GM23338 (cell line): ENCODE results near the gene AKNAD1. TPM values are rescaled to one million over a fixed set of nuclear protein-coding genes. Genes with fewer than 3 reads are reported as not detected.

Source experiments
- ATAC-seq: fragments of 200-7000 bp; cut with Tn5 transposase; 3 replicates; pipeline ENCODE4 v1.9.1; 2020
- DNase-seq: peaks from one replicate; pipeline ENCODE4 v3.0.0-alpha.2; 2015; ENCODE audit warnings: low spot score
- H2AFZ ChIP-seq: fragments of 200-600 bp; sonication (generic); 2 replicates; pipeline ENCODE4 v1.8.0; 2016; ENCODE audit warnings: antibody characterized with exemption, mild to moderate bottlenecking, moderate library complexity
- H3F3A ChIP-seq: fragments of 200-600 bp; sonication (generic); replicated peaks from 2 replicates; pipeline ENCODE4 v1.8.0; 2017; ENCODE audit warnings: antibody characterized with exemption, mixed run types, low read depth
- H3K27ac ChIP-seq: fragments of 200-600 bp; sonication (generic); 2 replicates; pipeline ENCODE4 v1.6.1; 2016; ENCODE audit warnings: low read depth
- H3K27me3 ChIP-seq: fragments of 200-600 bp; sonication (generic); 2 replicates; pipeline ENCODE4 v1.8.0; 2016; ENCODE audit warnings: mild to moderate bottlenecking, mixed run types, moderate library complexity; ENCODE audit not compliant: insufficient read depth
- H3K36me3 ChIP-seq: fragments of 200-600 bp; sonication (generic); 2 replicates; pipeline ENCODE4 v1.8.0; 2016; ENCODE audit warnings: mild to moderate bottlenecking; ENCODE audit not compliant: insufficient read depth
- H3K4me1 ChIP-seq: fragments of 200-600 bp; sonication (generic); 2 replicates; pipeline ENCODE4 v1.8.0; 2016; ENCODE audit warnings: mild to moderate bottlenecking, moderate library complexity; ENCODE audit not compliant: insufficient read depth
- H3K4me2 ChIP-seq: fragments of 200-600 bp; sonication (generic); 2 replicates; pipeline ENCODE4 v1.7.1; 2017; ENCODE audit warnings: mixed run types
- H3K4me3 ChIP-seq: fragments of 200-600 bp; sonication (generic); 2 replicates; pipeline ENCODE4 v1.6.1; 2016; ENCODE audit warnings: mixed run types
- H3K79me2 ChIP-seq: fragments of 200-600 bp; sonication (generic); replicated peaks from 2 replicates; pipeline ENCODE4 v1.8.0; 2017; ENCODE audit warnings: mild to moderate bottlenecking; ENCODE audit not compliant: insufficient read depth
- H3K9me2 ChIP-seq: fragments of 200-600 bp; sonication (generic); 2 replicates; pipeline ENCODE4 v1.8.0; 2017; ENCODE audit not compliant: insufficient read depth
- H4K20me1 ChIP-seq: fragments of 200-600 bp; sonication (generic); replicated peaks from 2 replicates; pipeline ENCODE4 v1.8.0; 2017; ENCODE audit warnings: mild to moderate bottlenecking; ENCODE audit not compliant: insufficient read depth
- H3K27ac Mint-ChIP-seq: 2 replicates; pipeline ENCODE4 v1.8.0; 2020; ENCODE audit warnings: inconsistent platforms, mild to moderate bottlenecking, moderate library complexity, mixed read lengths
- H3K27me3 Mint-ChIP-seq: 3 replicates; pipeline ENCODE4 v1.8.0; 2022; ENCODE audit warnings: low read depth, mild to moderate bottlenecking, moderate library complexity, mixed read lengths, inconsistent platforms; ENCODE audit not compliant: insufficient read depth, poor library complexity
- H3K36me3 Mint-ChIP-seq: 3 replicates; pipeline ENCODE4 v1.8.0; 2021; ENCODE audit warnings: low read depth, mild to moderate bottlenecking, inconsistent platforms, moderate library complexity, mixed read lengths
- H3K4me1 Mint-ChIP-seq: 3 replicates; pipeline ENCODE4 v1.8.0; 2020; ENCODE audit warnings: mild to moderate bottlenecking, inconsistent platforms, mixed read lengths
- H3K4me3 Mint-ChIP-seq: 3 replicates; pipeline ENCODE4 v1.8.0; 2021; ENCODE audit warnings: moderate library complexity, mild to moderate bottlenecking, inconsistent platforms, mixed read lengths
- H3K9me3 Mint-ChIP-seq: 3 replicates; pipeline ENCODE4 v1.8.0; 2020; ENCODE audit warnings: moderate library complexity, mild to moderate bottlenecking, inconsistent platforms, mixed read lengths
- CREB1 ChIP-seq: fragments of 250-450 bp; sonication (Bioruptor Pico); IDR thresholded peaks from 2 replicates; pipeline ENCODE4 v1.5.0; 2020; ENCODE audit warnings: low read depth, mild to moderate bottlenecking, moderate library complexity
- CTCF ChIP-seq, 2 experiments: fragments of 200-600 bp in 1 of 2; sonication (generic) in 1 of 2; conservative IDR thresholded peaks; 2 replicates each; pipeline versions ENCODE4 v1.5.1 to v1.6.1; 2016 to 2017; ENCODE audit warnings: antibody characterized with exemption in 2 of 2, low read depth in 2 of 2, mild to moderate bottlenecking in 2 of 2, moderate library complexity in 1 of 2
- EZH2 ChIP-seq: fragments of 200-600 bp; sonication (generic); IDR thresholded peaks from one replicate; pipeline ENCODE4 v1.8.0; 2017; ENCODE audit warnings: antibody characterized with exemption, mild to moderate bottlenecking, low read depth; ENCODE audit not compliant: unreplicated experiment
- EZH2phosphoT487 ChIP-seq: fragments of 200-600 bp; sonication (generic); IDR thresholded peaks from one replicate; pipeline ENCODE4 v1.8.1; 2018; ENCODE audit warnings: antibody characterized with exemption; ENCODE audit not compliant: unreplicated experiment
- POLR2AphosphoS5 ChIP-seq: IDR thresholded peaks from 2 replicates; pipeline ENCODE4 v1.6.1; 2016; ENCODE audit warnings: antibody characterized with exemption, low read depth
- ZNF114 ChIP-seq: fragments of 250-450 bp; sonication (Bioruptor Pico); IDR thresholded peaks from 2 replicates; pipeline ENCODE4 v1.5.0; 2020; ENCODE audit warnings: mild to moderate bottlenecking, moderate library complexity
- polyA plus RNA-seq: library from polyadenylated mRNA; unstranded; fragments of >200 nt; fragmentation: Nextera tagmentation; extraction: Ambion mirVana; gene quantifications from 2 replicates; pipeline ENCODE4 v1.2.1, GENCODE V29; 2016
- total RNA-seq: library from RNA; depleted of rRNA; stranded (reverse); fragments of >200 nt; shearing (Covaris generic); gene quantifications from 2 replicates; pipeline ENCODE4 v1.2.3, GENCODE V29; 2014
- TF ChIP-seq, protein P1 (sequence below): IDR thresholded peaks from 2 replicates; pipeline ENCODE4 v1.6.1; 2016; ENCODE audit warnings: antibody characterized with exemption

AKNAD1 gene
- total and polyA plus RNA-seq, 2 experiments from 2014 or later, result not detected

DNA sequence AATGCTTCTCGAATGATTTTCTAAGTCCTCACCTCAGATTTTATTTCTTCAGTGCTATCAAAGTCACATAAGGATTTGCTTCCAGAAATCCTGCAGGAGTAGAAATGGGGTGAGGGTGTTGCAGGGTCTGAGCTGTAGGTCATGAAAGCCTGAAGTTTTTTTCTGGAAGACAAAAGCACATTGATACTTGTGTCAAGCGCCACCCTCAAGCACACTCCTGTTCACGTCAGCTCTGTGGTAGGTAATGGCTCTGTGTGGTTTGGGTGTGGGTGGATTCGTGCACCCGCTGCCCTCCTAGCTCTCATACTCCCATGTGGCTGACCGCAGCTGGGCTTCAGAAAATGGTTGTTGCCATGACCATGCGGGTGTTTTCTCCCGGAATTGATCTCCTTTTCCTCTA lies 39.9 kb downstream of the AKNAD1 start (continued):
- no peak for TF ChIP-seq POLR2AphosphoS5
- TF ChIP-seq, protein P1, sequence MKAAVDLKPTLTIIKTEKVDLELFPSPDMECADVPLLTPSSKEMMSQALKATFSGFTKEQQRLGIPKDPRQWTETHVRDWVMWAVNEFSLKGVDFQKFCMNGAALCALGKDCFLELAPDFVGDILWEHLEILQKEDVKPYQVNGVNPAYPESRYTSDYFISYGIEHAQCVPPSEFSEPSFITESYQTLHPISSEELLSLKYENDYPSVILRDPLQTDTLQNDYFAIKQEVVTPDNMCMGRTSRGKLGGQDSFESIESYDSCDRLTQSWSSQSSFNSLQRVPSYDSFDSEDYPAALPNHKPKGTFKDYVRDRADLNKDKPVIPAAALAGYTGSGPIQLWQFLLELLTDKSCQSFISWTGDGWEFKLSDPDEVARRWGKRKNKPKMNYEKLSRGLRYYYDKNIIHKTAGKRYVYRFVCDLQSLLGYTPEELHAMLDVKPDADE, result no peak
- TF ChIP-seq EZH2phosphoT487, result no peak

- Mint-ChIP-seq H3K9me3 (no peaks in the 10 kb centered on the region), H3K4me1 (peaks cover 26% of the 10 kb centered on the region), H3K36me3 (no peaks in the 10 kb centered on the region), H3K4me3 (peak overlapping the region; percentile 1; the same call in 2 of the 3 replicates), H3K27ac (peak overlapping the region; percentile 66), H3K27me3 (no peaks in the 10 kb centered on the region)
- no peaks in the 10 kb centered on the region for H3F3A ChIP-seq
- H3K4me3 ChIP-seq, result no peak overlapping the region
- H3K79me2 ChIP-seq, result no peaks in the 10 kb centered on the region
- peak overlapping the region; percentile 9 for H2AFZ ChIP-seq
- no peak for TF ChIP-seq ZNF114 (CRISPR knock-in tag)
- no peak for TF ChIP-seq EZH2
- TF ChIP-seq, protein P1, result no peak
- TF ChIP-seq CREB1, result 0 out of 2 replicates have a peak, but pooled peaks have one; percentile 18
- peak; percentile 73 for DNase-seq
- peak; percentile 67 for ATAC-seq
- H4K20me1 ChIP-seq, result no peaks in the 10 kb centered on the region
- H3K4me2 ChIP-seq, result no peak overlapping the region
- peak overlapping the region; percentile 4 for H3K27ac ChIP-seq
- H3K9me2 ChIP-seq, result no peaks in the 10 kb centered on the region; the same call in 1 of the 2 replicates
- H3K4me1 ChIP-seq, result peaks cover 21% of the 10 kb centered on the region
- H3K36me3 ChIP-seq, result no peaks in the 10 kb centered on the region
- H3K27me3 ChIP-seq, result no peaks in the 10 kb centered on the region
Observed at GRCh38 chr1:108816049-108816893, 40.6 kb downstream of the AKNAD1 start.

DNA sequence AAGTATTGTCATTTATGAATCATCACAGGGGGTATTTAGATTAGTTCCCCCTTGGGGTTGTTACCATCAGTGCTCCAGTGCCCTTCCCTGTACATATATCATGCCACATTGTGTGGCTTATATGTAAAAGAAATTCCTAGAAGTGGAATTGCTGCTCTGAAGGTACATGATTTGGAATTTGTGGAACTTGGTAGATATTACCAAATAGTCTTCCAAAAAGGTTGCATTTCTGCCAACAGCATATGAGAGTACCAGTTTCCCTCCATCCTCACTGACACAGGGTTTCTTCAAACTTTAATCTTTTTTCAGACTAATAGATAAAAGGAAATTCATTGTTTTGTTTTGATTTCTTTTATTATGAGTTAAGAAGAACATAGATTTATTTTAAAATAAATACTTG lies 41.3 kb downstream of the AKNAD1 start:
- H3K27ac ChIP-seq, result no peak overlapping the region
- Mint-ChIP-seq H3K4me3 (no peak overlapping the region), H3K36me3 (no peaks in the 10 kb centered on the region)

More for the DNA sequence above, 41.3 kb downstream of the AKNAD1 start:
- no peak overlapping the region for H2AFZ ChIP-seq
- no peaks in the 10 kb centered on the region for H3F3A ChIP-seq
- no peaks in the 10 kb centered on the region for H3K9me3 Mint-ChIP-seq
- H3K36me3 ChIP-seq, result no peaks in the 10 kb centered on the region
- no peak overlapping the region for H3K4me3 ChIP-seq
- H4K20me1 ChIP-seq, result no peaks in the 10 kb centered on the region
- H3K27me3 ChIP-seq, result no peaks in the 10 kb centered on the region
- H3K4me1 ChIP-seq, result peaks cover 21% of the 10 kb centered on the region
- H3K27me3 Mint-ChIP-seq, result no peaks in the 10 kb centered on the region
- no peak for DNase-seq
- H3K9me2 ChIP-seq, result no peaks in the 10 kb centered on the region; the same call in 1 of the 2 replicates
- peaks cover 26% of the 10 kb centered on the region for H3K4me1 Mint-ChIP-seq
- ATAC-seq, result no peak
- TF ChIP-seq CTCF (conservative IDR thresholded peaks at IDR 0.05; ENCODE audit: low read depth in 2 of 2), result no peak
- TF ChIP-seq CREB1, result no peak
- TF ChIP-seq EZH2, result no peak
- TF ChIP-seq ZNF114 (CRISPR knock-in tag), result no peak
- H3K79me2 ChIP-seq, result no peaks in the 10 kb centered on the region
- H3K27ac Mint-ChIP-seq, result no peak overlapping the region
- H3K4me2 ChIP-seq, result no peak overlapping the region
